ENCODE results near the gene SND1. TPM values are rescaled to one million over a fixed set of nuclear protein-coding genes. Genes with fewer than 3 reads are reported as not detected.

Gene SND1
- total and polyA plus RNA-seq, 2 donors (not counting 1 experiment from before 2014, with no cell fraction given) = 44.4 to 165 TPM

GRCh38 chr7:127768241-127768640 lies 116.2 kb downstream of the SND1 start:
- Mint-ChIP-seq H3K27ac (no peak overlapping the region), H3K9me3 (ENCODE audit: insufficient read depth) (peaks cover 4% of the 10 kb centered on the region), H3K27me3 (no peaks in the 10 kb centered on the region), H3K4me1 (peaks cover 29% of the 10 kb centered on the region), H3K4me3 (no peak overlapping the region)
- H3K9me3 ChIP-seq (ENCODE audit: control extremely low read depth in 1 of 3, control insufficient read depth in 2 of 3, insufficient read depth in 1 of 3, low read length in 2 of 3) = no peaks in the 10 kb centered on the region
- peaks cover 22% of the 10 kb centered on the region for H4K20me1 ChIP-seq (ENCODE audit: control insufficient read depth, insufficient read depth, low read length, poor library complexity, severe bottlenecking)
- no peak overlapping the region for H3K27ac ChIP-seq (ENCODE audit: low read length in 2 of 2)
- no peaks in the 10 kb centered on the region for H3K27me3 ChIP-seq (replicated peaks in 1 of 4; ENCODE audit: control extremely low read depth in 1 of 4, control insufficient read depth in 3 of 4, insufficient read depth in 4 of 4, low read length in 3 of 4)
- H3K9ac ChIP-seq (ENCODE audit: low read length) = no peak overlapping the region
- no peak overlapping the region for H3K4me2 ChIP-seq (replicated peaks; ENCODE audit: low read depth, low read length, poor library complexity, severe bottlenecking)
- 100% methylated on average over 1 of the region's 2 CpGs for WGBS (ENCODE audit: insufficient coverage)
- ATAC-seq (ENCODE audit: low read depth) (no peak), DNase-seq (no peak)
- H3K36me3 ChIP-seq (replicated peaks in 1 of 2; ENCODE audit: control extremely low read depth in 1 of 2, control insufficient read depth in 1 of 2, extremely low read depth in 1 of 2, insufficient read depth in 2 of 2, low read length in 1 of 2) = no peaks in the 10 kb centered on the region
- ChIA-PET POLR2A (no interaction called here), CTCF (no interaction called here)
- no peak overlapping the region for H2AFZ ChIP-seq (ENCODE audit: insufficient read depth, low read depth, low read length, poor library complexity, severe bottlenecking)
- intact Hi-C loops (cut with micrococcal nuclease) = no loop called here
- no peak overlapping the region for H3K4me3 ChIP-seq (ENCODE audit: control extremely low read depth in 1 of 5, extremely low read depth in 1 of 5, insufficient read depth in 1 of 5, low read depth in 2 of 5, low read length in 4 of 5)
- H3K4me1 ChIP-seq (ENCODE audit: control insufficient read depth in 2 of 2, insufficient read depth in 2 of 2, low read length in 2 of 2) = peaks cover 2 to 5% of the 10 kb centered on the region in 2 donors
- H3K79me2 ChIP-seq (ENCODE audit: control insufficient read depth, insufficient read depth, low read length) = peaks cover 15% of the 10 kb centered on the region
- no peak for TF ChIP-seq EZH2 (IDR thresholded peaks at IDR 0.05; ENCODE audit: borderline replicate concordance, insufficient read depth, low read depth, low read length, poor library complexity, severe bottlenecking)
- TF ChIP-seq CTCF (IDR thresholded peaks at IDR 0.05) = no peak

GRCh38 chr7:127769137-127769536 lies 117.1 kb downstream of the SND1 start:
- ATAC-seq (ENCODE audit: low read depth) = no peak
- CTCF ChIA-PET = no interaction called here
- H3K4me1 Mint-ChIP-seq = peaks cover 29% of the 10 kb centered on the region

More at GRCh38 chr7:127769137-127769536, 117.1 kb downstream of the SND1 start:
- no peak overlapping the region for H3K27ac Mint-ChIP-seq
- no peak overlapping the region for H3K27ac ChIP-seq (ENCODE audit: low read length in 2 of 2)
- H3K36me3 ChIP-seq (replicated peaks in 1 of 2; ENCODE audit: control extremely low read depth in 1 of 2, control insufficient read depth in 1 of 2, extremely low read depth in 1 of 2, insufficient read depth in 2 of 2, low read length in 1 of 2) = no peaks in the 10 kb centered on the region
- no peaks in the 10 kb centered on the region for H3K27me3 ChIP-seq (replicated peaks in 1 of 4; ENCODE audit: control extremely low read depth in 1 of 4, control insufficient read depth in 3 of 4, insufficient read depth in 4 of 4, low read length in 3 of 4)
- intact Hi-C loops (cut with micrococcal nuclease) = no loop called here
- H3K4me2 ChIP-seq (replicated peaks; ENCODE audit: low read depth, low read length, poor library complexity, severe bottlenecking) = no peak overlapping the region
- 92% methylated on average over 3 of the region's 4 CpGs for WGBS (ENCODE audit: insufficient coverage)
- no peak for DNase-seq
- H3K9ac ChIP-seq (ENCODE audit: low read length) = no peak overlapping the region
- peaks cover 15% of the 10 kb centered on the region for H3K79me2 ChIP-seq (ENCODE audit: control insufficient read depth, insufficient read depth, low read length)
- no peaks in the 10 kb centered on the region for H3K9me3 ChIP-seq (ENCODE audit: control extremely low read depth in 1 of 3, control insufficient read depth in 2 of 3, insufficient read depth in 1 of 3, low read length in 2 of 3)
- POLR2A ChIA-PET = no interaction called here
- H3K4me3 Mint-ChIP-seq = no peak overlapping the region
- H3K4me3 ChIP-seq (ENCODE audit: control extremely low read depth in 1 of 5, extremely low read depth in 1 of 5, insufficient read depth in 1 of 5, low read depth in 2 of 5, low read length in 4 of 5) = no peak overlapping the region
- H2AFZ ChIP-seq (ENCODE audit: insufficient read depth, low read depth, low read length, poor library complexity, severe bottlenecking) = no peak overlapping the region
- TF ChIP-seq EZH2 (IDR thresholded peaks at IDR 0.05; ENCODE audit: borderline replicate concordance, insufficient read depth, low read depth, low read length, poor library complexity, severe bottlenecking) (no peak), CTCF (IDR thresholded peaks at IDR 0.05) (no peak)
- H3K9me3 Mint-ChIP-seq (ENCODE audit: insufficient read depth) = peaks cover 4% of the 10 kb centered on the region
- H3K27me3 Mint-ChIP-seq = no peaks in the 10 kb centered on the region
- peaks cover 22% of the 10 kb centered on the region for H4K20me1 ChIP-seq (ENCODE audit: control insufficient read depth, insufficient read depth, low read length, poor library complexity, severe bottlenecking)
- H3K4me1 ChIP-seq (ENCODE audit: control insufficient read depth in 2 of 2, insufficient read depth in 2 of 2, low read length in 2 of 2) = peaks cover 2 to 5% of the 10 kb centered on the region in 2 donors

All from B cell (primary cell).